Suprapubic skin (tissue), 4 donors: Measurements from ENCODE around the gene NPLOC4.

Experiments
- POLR2A ChIP-seq, 2 donors: fragments of 450-650 bp; IDR thresholded peaks; one replicate each; pipeline ENCODE4 v1.6.1; 2017; ENCODE audit warnings: antibody characterized with exemption in 2 of 2, mild to moderate bottlenecking in 2 of 2, moderate library complexity in 2 of 2
- POLR2AphosphoS5 ChIP-seq, 3 donors: sonication (generic); formaldehyde crosslinking; IDR thresholded peaks; one replicate each; pipeline ENCODE4 v1.6.1; 2017; ENCODE audit warnings: antibody characterized with exemption in 3 of 3
- TF ChIP-seq, protein P1 (sequence below), 2 donors: fragments of 200-600 bp in 1 of 2; fragments of 450-650 bp in 1 of 2; sonication (generic) in 1 of 2; IDR thresholded peaks; one replicate each; pipeline ENCODE4 v1.5.1; 2016 to 2019; ENCODE audit warnings: antibody characterized with exemption in 2 of 2, mild to moderate bottlenecking in 1 of 2, moderate library complexity in 1 of 2

DNA sequence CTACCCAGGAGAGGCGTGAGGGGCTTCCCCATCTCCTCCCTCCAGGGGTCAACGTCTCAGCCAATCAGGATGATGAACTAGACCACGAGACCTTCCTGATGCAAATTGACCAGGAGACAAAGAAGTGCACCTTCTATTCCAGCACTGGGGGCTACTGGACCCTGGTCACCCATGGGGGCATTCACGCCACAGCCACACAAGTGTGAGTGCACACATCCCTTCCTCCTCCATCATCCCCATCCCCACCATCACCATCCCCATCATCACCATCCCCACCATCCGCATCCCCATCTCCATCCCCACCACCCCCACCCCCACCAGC is 101.9 kb downstream of the NPLOC4 start:
- TF ChIP-seq, protein P1, sequence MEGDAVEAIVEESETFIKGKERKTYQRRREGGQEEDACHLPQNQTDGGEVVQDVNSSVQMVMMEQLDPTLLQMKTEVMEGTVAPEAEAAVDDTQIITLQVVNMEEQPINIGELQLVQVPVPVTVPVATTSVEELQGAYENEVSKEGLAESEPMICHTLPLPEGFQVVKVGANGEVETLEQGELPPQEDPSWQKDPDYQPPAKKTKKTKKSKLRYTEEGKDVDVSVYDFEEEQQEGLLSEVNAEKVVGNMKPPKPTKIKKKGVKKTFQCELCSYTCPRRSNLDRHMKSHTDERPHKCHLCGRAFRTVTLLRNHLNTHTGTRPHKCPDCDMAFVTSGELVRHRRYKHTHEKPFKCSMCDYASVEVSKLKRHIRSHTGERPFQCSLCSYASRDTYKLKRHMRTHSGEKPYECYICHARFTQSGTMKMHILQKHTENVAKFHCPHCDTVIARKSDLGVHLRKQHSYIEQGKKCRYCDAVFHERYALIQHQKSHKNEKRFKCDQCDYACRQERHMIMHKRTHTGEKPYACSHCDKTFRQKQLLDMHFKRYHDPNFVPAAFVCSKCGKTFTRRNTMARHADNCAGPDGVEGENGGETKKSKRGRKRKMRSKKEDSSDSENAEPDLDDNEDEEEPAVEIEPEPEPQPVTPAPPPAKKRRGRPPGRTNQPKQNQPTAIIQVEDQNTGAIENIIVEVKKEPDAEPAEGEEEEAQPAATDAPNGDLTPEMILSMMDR (IDR thresholded peaks at IDR 0.05) = no peak
- TF ChIP-seq POLR2A (IDR thresholded peaks at IDR 0.05) = no peak
- no peak for TF ChIP-seq POLR2AphosphoS5 (IDR thresholded peaks at IDR 0.05)
